ENCODE results near the gene COA7.
"Not testable (repeated sequence)": the region's sequence is repeated elsewhere in the genome, so short reads cannot be mapped to it uniquely, and the experiment has no call there.

COA7 gene

DNA sequence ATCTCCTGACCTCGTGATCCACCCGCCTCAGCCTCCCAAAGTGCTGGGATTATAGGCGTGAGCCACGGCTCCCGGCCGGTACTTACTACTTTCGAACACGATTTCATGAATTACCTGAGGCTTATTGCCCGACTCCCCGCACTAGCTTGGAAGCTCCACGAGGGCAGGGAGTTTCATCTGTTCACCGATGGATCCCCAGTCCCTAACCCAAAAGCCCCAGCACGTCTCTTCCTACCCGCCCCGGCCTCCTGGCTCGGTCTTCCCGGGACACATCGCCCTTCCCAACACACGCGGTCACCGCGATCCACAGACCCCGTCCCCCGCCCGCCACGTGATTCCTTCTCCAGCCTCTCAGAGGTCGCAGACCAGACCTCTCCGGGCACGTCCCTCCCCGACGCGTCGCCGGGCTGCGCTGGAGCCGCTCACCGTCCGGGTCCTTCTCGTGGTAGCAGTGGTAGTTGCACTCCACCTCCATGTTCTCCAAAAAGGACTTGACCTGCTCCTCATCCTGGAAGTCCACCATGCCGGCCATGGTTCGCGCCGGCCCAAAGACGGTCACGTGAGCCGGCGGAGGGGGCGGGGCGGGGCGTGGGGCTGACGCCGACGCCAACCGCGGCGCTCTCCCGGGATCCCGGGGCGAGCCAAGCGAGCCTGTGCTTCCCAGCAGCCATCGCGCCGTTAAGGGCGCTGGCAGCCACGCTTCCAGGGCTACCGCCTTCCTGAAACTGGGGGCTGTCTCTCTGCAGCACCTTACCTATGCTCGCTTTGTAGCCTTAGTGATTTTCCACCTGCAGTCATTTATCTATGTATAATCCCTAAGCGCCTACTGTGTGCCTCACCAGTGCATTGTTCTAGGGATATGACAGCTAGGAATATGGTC is at the start of gene COA7:
Gene COA7 (minus strand): TSS at position 553 of the 880 bp plus-strand sequence. CDS start 21 bp downstream, at position 532.
- DNase-seq: peak; percentile 68

GRCh38 chr1:52747450-52747849 is 49.3 kb upstream of the COA7 start:
- DNase-seq: no peak

DNA sequence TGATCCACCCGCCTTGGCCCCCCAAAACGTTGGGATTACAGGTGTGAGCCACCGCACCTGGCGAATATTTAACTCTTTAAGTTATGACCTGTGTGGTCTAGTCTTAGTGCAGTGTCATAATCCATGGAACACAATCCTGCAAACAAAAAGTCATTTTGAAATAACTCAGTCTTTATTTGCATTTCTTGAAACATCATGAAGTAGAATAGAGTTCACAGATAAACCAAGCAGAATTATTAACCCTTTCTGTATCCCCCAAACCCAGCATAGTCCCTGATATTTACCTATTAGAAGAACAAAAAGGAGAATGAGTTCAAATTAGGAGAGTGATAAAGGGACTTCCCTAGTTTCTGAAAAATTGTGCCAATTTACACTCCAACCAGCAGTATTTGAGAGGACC is 48.0 kb upstream of the COA7 start:
- DNase-seq: no peak

DNA sequence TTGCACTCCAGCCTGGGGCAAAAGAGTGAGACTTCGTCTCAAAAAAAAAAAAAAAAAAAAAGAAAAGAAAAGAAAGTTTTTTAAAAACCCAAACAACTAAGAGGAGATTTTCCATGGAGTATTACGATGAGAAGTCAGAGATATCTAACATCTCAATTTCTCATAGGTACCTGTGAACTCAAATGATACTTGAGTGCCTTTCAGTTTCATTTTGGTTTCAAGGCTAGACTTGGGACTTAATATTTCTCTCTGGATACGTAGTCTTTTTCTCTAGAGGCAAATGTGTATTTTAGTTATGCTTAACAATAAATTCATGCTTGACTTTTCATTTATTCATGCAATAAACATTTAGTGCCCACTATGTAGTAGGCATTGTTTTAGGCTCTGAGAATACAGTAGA is 43.1 kb upstream of the COA7 start:
- DNase-seq: no peak

DNA sequence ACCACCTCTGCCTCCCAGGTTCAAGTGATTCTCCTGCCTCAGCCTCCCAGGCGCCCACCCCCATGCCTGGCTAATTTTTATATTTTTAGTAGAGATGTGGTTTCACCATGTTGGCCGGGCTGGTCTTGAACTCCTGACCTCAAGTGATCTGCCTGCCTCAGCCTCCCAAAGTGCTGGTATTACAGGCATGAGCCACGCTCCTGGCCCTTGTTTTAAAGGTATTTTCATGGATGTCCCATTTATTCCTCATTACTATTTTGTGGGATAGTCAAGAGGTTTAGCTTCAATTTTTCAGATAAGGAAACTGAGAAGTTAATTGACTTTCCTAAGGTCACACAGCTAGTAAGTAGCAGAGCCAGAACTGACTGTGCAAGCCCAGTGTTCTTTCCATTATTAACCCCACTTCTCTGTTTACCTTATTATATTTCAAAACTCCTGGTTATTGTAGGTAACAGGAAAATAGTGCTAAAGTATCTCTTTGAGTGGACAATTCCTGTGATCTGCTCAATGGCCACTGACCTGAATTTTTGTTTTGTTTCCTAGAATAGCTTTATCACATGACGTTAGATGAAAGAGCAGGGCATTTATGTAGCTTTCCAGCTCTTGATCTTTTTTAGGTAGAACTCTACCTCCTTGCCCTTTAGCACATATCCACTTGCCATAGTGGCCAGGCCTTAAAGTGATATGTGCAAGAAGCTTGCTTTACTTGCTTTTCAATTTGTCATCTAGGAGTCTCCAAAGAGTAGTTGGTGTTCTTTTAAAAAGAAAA is 41.7 kb upstream of the COA7 start:
- no peak for DNase-seq

GRCh38 chr1:52738893-52739292 is 40.7 kb upstream of the COA7 start:
- DNase-seq: no peak

DNA sequence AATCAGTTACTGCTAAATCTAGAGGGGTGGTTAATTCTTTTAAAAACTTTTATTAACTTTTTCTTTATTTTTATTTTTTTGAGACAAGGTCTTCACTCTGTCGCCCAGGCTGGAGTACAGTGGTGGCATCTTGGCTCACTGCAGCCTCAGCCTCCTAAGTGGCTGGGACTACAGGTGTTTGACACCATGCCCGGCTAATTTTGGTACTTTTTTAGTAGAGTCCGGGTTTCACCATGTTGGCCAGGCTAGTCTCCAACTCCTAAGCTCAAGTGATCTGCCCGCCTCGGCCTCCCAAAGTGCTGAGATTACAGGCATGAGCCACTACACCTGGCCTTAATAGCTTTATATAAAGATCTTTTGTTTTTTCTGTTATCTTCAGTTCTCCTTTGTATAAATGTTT is 40.0 kb upstream of the COA7 start:
- no peak for DNase-seq

DNA sequence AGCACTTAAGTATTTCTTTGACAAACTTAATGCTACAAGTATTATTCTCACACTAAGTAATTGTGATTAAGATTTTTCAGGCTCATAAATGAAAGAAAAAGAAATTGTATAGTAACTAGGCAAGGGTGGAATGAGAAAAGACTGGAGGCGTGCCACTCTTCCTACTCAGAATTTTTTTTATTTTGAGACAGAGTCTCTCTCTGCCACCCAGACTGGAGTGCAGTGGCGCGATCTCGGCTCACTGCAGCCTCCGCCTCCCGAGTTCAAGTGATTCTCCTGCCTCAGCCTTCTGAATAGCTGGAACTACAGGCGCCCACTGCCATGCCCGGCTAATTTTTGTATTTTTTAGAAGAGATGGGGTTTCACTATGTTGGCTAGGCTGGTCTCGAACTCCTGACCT is 37.2 kb upstream of the COA7 start:
- not testable (repeated sequence) for DNase-seq

- DNase-seq: no peak
These were observed 35.2 kb upstream of the COA7 start for GRCh38 chr1:52733368-52733767.

DNA sequence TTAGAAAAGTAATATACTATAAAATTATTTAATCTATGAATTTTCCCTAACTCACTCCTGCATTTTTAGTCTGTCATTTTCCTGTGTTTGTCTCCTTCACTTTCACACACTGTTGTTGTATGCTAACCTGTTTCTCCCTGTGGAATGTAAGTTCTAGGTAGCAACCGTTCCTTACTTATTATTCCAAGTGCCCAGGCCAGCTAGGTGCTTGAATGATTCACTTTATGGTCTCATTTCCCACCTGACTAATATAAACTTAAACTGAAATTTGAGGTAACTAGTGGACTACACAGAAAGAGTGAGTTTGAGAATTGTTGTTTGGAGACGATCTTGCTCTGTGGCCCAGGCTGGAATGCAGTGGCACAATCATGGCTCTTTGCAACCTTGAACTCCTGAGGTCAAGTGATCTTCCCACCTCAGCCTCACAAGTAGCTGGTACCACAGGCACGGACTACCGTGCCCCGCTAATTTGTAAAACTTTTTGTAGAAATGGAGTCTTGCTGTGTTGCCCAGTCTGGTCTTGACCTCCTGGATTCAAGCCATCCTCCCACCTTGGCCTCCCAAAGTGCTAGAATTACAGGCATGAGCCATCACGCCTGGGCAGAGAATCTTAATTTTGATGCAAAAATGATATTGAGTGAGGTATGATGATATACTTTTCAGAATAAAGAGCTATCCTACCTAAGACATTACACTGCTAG is 30.0 kb upstream of the COA7 start:
- DNase-seq: no peak

DNA sequence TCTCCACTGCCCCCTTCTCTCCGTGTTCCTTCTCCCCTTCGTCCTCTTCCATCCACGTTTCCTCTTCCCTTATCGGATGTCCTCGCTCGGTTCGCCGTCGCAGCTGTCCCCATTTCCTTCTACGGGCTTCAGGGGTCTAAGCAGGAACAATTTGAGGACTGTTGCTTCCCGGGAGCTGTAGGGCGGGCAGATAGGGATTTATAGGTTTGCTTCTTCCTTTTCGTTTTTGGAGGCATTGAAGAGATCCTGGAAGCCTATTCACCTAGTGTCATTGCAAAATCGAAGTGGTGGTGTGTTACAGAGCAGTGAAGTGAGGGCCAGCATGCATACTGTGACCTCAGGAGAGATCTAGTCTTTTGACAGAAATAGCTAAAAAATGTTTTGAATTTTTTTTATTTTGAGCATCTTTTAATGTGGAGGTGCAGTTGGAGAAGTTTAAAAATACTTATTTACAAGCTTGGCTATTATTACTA is 29.0 kb upstream of the COA7 start:
- no peak for DNase-seq

DNA sequence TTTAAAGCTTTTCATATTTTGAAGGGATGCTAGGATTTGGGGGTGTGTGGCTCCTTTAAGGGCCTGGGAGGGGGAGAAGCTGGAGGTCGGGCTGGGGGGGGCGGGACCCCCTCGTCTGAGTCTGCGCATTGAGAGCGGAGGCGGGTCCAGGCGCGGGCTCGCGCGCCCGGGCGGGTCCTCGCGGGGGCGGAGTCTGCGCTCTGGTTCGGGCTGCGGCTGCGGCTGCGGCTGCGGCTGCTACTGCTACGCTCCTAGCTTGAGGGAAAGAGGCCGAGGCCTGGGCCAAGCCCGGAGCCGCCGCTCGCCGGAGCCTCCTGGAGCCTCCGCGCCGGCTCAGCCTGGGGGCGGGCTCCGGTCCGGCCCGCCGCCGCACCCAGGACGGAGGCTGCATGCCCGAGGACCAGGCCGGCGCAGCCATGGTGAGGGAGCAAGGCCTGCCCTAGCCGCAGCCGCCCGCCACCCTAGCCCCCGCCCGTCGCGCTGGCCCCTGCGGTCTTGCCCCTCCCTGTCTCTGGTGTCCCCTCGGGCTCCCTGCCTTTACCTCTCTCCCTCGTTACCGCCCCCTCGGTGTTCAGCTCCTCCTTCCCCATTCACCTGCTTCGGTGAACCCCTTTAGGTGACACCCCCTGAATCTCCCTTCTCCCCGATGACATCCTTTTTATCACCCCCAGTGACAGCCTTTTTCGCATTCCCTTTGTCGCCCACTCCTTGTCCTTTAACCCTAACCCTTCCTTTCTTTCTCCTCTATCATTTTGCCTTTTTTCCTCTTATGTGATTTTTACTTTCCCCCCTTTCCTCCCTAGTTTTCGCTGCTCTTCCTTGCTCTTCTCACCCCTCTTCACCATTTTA is 28.3 kb upstream of the COA7 start, which contains the start of gene ZYG11B:
Gene ZYG11B (plus strand): TSS at position 189 of the 849 bp plus-strand sequence. CDS start 201 bp downstream, at position 390.
- DNase-seq: peak; percentile 91

DNA sequence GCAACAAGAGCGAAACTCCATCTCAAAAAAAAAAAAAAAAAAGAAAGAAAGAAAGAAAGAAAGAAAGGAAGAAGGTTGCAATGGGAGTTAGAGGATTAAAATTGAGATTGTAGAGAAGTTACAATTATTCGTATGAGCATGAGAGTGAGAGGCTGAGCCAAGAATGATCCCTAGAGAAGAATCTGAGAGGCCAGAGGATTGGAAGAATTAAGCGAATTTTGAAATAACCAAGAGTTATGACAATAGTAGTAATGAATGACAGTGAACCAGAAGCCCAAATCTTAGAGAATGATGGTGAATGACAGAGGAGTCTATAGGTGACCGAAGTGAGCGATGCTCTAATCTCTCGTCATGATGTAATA is 27.7 kb upstream of the COA7 start:
- no peak for DNase-seq

DNA sequence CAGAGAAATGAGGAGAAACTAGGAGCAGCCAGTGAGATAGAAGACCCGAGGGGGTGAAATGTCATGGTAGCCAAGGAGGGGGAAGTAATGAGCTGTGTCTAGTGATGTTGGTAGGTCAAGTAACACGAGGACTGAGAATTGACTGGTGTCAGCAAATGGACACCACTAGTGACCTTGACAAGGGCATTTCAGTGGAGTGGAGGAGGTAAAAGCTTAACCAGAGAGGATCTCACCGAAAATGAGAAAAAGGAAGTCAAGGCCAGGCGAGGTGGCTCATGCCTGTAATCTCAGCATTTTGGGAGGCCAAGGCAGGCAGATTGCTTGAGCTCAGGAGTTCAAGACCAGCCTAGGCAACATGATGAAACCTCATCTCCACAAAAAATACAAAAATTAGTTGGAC is 25.1 kb upstream of the COA7 start:
- no peak for DNase-seq

DNA sequence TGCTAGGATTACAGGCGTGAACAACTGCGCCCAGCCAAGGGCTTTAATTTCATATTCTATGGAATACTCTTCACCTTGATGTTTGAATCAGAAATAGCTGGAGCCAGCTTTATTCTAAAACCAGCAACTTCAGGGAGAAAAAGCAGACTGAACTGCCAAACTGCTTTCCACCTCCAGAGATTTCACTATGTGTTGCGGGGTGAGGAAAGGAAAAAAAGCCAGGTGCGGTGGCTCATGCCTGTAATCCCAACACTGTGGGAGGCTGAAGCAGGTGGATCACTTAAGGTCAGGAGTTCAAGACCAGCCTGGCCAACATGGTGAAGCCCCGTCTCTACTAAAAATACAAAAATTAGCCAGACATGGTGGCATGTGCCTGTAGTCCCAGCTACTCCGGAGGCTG is 17.1 kb upstream of the COA7 start:
- DNase-seq: not testable (repeated sequence)

GRCh38 chr1:52713590-52713989 is 15.4 kb upstream of the COA7 start:
- DNase-seq: no peak

GRCh38 chr1:52709016-52709415 is 10.9 kb upstream of the COA7 start:
- no peak for DNase-seq

- DNase-seq: no peak
These were observed 9.9 kb upstream of the COA7 start for GRCh38 chr1:52707927-52708655.

DNA sequence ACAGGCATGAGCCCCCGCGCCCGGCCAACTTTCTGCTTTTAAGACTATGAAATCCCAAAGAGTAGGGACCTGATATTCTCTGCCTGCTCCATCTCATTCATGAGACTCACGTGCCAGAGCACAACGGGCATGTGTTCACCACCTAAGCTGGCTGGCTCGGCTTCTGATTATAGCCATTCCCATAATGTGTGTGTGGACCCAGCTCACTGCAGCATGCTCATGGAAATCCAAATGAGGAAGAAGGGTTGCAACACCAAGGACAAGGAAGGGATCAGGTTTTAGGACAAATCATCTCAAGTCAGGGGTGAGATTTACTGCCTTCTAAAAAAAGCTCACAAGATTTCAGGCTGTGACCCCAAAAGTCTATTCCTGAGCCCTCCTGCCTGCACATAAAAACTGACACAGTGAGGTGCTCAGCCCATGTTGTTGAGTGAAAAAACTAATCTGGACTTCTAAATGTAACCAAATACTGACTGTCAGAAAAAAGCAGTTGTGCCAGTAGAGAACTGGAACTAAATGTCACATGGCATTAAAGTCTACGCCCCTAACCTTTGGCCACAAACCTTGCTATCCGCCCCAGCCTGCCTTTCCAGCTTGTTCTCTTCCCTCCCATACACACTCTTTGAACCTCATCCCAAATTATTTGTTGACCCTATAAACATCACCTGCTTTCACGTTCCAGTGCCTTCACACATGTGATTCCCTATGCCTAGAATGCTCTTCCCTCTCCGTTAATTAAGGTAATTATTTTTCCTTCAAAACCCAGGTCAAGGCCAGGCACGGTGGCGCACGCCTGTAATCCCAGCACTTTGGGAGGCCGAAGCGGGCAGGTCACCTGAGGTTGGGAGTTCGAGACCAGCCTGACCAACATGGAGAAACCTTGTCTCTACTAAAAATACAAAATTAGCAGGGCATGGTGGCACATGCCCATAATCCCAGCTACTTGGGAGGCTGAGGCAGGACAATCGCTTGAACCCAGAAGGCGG is 9.1 kb upstream of the COA7 start:
- DNase-seq: no peak

DNA sequence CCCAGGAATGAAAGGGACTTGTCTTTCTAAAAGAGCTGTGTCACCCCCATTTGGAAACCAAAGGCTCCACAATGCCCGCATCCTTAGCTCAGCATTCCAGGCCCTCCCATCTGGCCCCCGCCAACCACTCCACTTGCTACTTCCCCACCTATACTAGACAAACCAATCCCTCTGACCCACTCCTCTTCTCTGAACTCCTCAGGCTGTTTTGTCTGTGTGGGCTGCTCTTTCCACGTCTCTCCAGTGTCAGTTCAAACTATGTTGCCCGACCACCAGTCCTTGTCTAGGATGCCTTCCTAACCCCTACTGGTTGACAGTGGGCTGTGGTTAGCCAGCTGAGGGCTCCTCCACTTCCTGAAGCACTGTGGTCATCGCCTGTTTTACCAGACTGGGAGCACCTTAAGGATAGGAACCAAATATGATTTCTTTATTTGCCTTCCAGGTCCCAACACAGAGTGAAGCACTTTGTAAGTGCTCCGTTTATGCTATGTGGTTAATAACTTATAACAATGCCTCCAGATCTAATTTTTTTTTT is 8.1 kb upstream of the COA7 start:
- DNase-seq: no peak

Measured in KG1 (cell line).